Neural cell (in vitro differentiated cells): ENCODE measurements around the gene PNPLA4. TPM values are rescaled to one million over a fixed set of nuclear protein-coding genes. Genes with fewer than 3 reads are reported as not detected.

Experiments
- H2AFZ ChIP-seq: fragments of 200-600, 300-800 bp; sonication (generic), shearing (Covaris generic); 2 replicates; pipeline ENCODE4 v1.6.0; 2014; ENCODE audit warnings: low read depth, mild to moderate bottlenecking, antibody characterized with exemption, low read length, moderate library complexity
- H3F3A ChIP-seq: fragments of 200-600 bp; shearing (Covaris generic); 2 replicates; pipeline ENCODE4 v1.6.1; 2016; ENCODE audit warnings: mild to moderate bottlenecking, moderate library complexity, mixed read lengths, antibody characterized with exemption, low read length; ENCODE audit not compliant: insufficient read depth, poor library complexity, severe bottlenecking
- H3K27ac ChIP-seq: fragments of 200-600, 300-800 bp; sonication (generic), shearing (Covaris generic); 2 replicates; pipeline ENCODE4 v1.5.1; 2014; ENCODE audit warnings: mild to moderate bottlenecking, low read length, moderate library complexity
- H3K27me3 ChIP-seq: fragments of 300-800, 200-600 bp; sonication (generic), shearing (Covaris generic); 2 replicates; pipeline ENCODE4 v1.6.0; 2014; ENCODE audit warnings: mild to moderate bottlenecking, low read depth, low read length, moderate library complexity; ENCODE audit not compliant: insufficient read depth
- H3K36me3 ChIP-seq: fragments of 300-800, 200-600 bp; sonication (generic), shearing (Covaris generic); 2 replicates; pipeline ENCODE4 v1.5.1; 2014; ENCODE audit warnings: mild to moderate bottlenecking, antibody characterized with exemption, low read length, moderate library complexity; ENCODE audit not compliant: insufficient read depth
- H3K4me2 ChIP-seq: fragments of 300-800, 200-600 bp; sonication (generic), shearing (Covaris generic); 2 replicates; pipeline ENCODE4 v1.6.0; 2014; ENCODE audit warnings: mild to moderate bottlenecking, low read length
- H3K4me3 ChIP-seq: fragments of 300-800, 200-600 bp; sonication (generic), shearing (Covaris generic); 2 replicates; pipeline ENCODE4 v1.5.1; 2014; ENCODE audit warnings: mild to moderate bottlenecking, low read length, moderate library complexity
- H3K79me2 ChIP-seq: fragments of 200-600 bp; shearing (Covaris generic); replicated peaks from 2 replicates; pipeline ENCODE4 v1.6.0; 2014; ENCODE audit warnings: mild to moderate bottlenecking, low read length, moderate library complexity; ENCODE audit not compliant: insufficient read depth
- H3K9ac ChIP-seq: fragments of 300-800, 200-600 bp; sonication (generic), shearing (Covaris generic); 2 replicates; pipeline ENCODE4 v1.6.1; 2016; ENCODE audit warnings: mild to moderate bottlenecking, low read length, mixed read lengths
- H3K9me2 ChIP-seq: fragments of 200-600 bp; shearing (Covaris generic); 2 replicates; pipeline ENCODE4 v1.6.1; 2016; ENCODE audit warnings: mild to moderate bottlenecking, low read length, mixed read lengths; ENCODE audit not compliant: insufficient read depth
- H3K9me3 ChIP-seq: fragments of 200-600, 300-800 bp; sonication (generic), shearing (Covaris generic); 2 replicates; pipeline ENCODE4 v1.6.1; 2016; ENCODE audit warnings: mild to moderate bottlenecking, mixed run types, low read length, moderate library complexity, mixed read lengths
- H4K20me1 ChIP-seq: fragments of 200-600 bp; shearing (Covaris generic); 2 replicates; pipeline ENCODE4 v1.6.1; 2016; ENCODE audit warnings: mild to moderate bottlenecking, mixed run types; ENCODE audit not compliant: insufficient read depth
- EP300 ChIP-seq: fragments of 450-650 bp; conservative IDR thresholded peaks from 2 replicates; pipeline ENCODE4 v1.6.1; 2014; ENCODE audit warnings: antibody characterized with exemption, mild to moderate bottlenecking, moderate library complexity; ENCODE audit not compliant: poor library complexity, severe bottlenecking
- EZH2 ChIP-seq: fragments of 200-600, 300-800 bp; shearing (Covaris generic), sonication (generic); IDR thresholded peaks from 2 replicates; pipeline ENCODE4 v1.6.1; 2014; ENCODE audit warnings: antibody characterized with exemption, low read length, borderline replicate concordance, mild to moderate bottlenecking; ENCODE audit not compliant: insufficient read depth, poor library complexity, severe bottlenecking
- MXI1 ChIP-seq: fragments of 450-650 bp; conservative IDR thresholded peaks from 2 replicates; pipeline ENCODE4 v1.6.1; 2014; ENCODE audit warnings: antibody characterized with exemption, mild to moderate bottlenecking; ENCODE audit not compliant: poor library complexity, severe bottlenecking
- POLR2AphosphoS5 ChIP-seq: IDR thresholded peaks from 2 replicates; pipeline ENCODE4 v1.6.1; 2012
- RAD21 ChIP-seq: fragments of 450-650 bp; conservative IDR thresholded peaks from 2 replicates; pipeline ENCODE4 v1.6.1; 2014; ENCODE audit warnings: antibody characterized with exemption, mild to moderate bottlenecking, moderate library complexity
- SMC3 ChIP-seq: fragments of 450-650 bp; conservative IDR thresholded peaks from 2 replicates; pipeline ENCODE4 v1.6.1; 2014; ENCODE audit warnings: antibody characterized with exemption, mild to moderate bottlenecking, moderate library complexity; ENCODE audit not compliant: poor library complexity
- TAF1 ChIP-seq: IDR thresholded peaks from 2 replicates; pipeline ENCODE4 v1.6.1; 2012; ENCODE audit warnings: low read depth
- polyA plus RNA-seq: library from polyadenylated mRNA; depleted of rRNA; stranded (reverse); fragments of >200 nt; gene quantifications from 2 replicates; pipeline ENCODE4 v1.2.3, GENCODE V29; 2014
- TF ChIP-seq, protein P1 (sequence below): fragments of 450-650 bp; IDR thresholded peaks from 2 replicates; pipeline ENCODE4 v1.5.1; 2014; ENCODE audit warnings: antibody characterized with exemption, mild to moderate bottlenecking, moderate library complexity; ENCODE audit not compliant: poor library complexity, severe bottlenecking
- TF ChIP-seq, protein P2 (sequence below): IDR thresholded peaks from 2 replicates; pipeline ENCODE4 v1.6.1; 2012; ENCODE audit warnings: borderline replicate concordance

Gene PNPLA4
- polyA plus RNA-seq, 1 donor from 2014 or later = 2.0 TPM

DNA sequence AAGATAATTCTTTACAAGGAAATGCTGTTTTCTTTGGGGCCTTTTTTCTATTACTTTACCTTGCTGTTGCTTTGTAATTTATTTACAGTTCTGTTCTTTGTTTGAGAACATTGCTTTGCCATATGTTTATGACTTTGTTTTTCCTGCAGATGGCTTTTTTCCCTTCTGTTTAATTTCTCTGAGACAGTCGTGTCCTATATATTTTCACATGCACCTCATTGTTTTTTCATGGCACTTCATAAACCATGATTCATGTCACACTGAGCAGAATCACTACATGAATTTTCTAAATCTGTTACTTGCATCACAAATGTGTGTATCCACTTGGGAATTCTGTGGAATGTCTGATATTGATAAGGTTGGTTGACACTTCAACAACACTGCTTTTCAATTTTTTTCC is 33.0 kb upstream of the PNPLA4 start:
- no peak overlapping the region for H3K4me2 ChIP-seq
- H3K4me3 ChIP-seq = no peak overlapping the region
- H3K27me3 ChIP-seq = no peaks in the 10 kb centered on the region
- H3K27ac ChIP-seq = no peak overlapping the region
- no peak overlapping the region for H2AFZ ChIP-seq
- H3F3A ChIP-seq = no peaks in the 10 kb centered on the region
- no peaks in the 10 kb centered on the region for H3K9me3 ChIP-seq
- H3K9me2 ChIP-seq = no peaks in the 10 kb centered on the region
- TF ChIP-seq TAF1 = no peak
- no peak for TF ChIP-seq EP300
- no peak for TF ChIP-seq EZH2
- TF ChIP-seq MXI1 = no peak
- TF ChIP-seq, protein P1, sequence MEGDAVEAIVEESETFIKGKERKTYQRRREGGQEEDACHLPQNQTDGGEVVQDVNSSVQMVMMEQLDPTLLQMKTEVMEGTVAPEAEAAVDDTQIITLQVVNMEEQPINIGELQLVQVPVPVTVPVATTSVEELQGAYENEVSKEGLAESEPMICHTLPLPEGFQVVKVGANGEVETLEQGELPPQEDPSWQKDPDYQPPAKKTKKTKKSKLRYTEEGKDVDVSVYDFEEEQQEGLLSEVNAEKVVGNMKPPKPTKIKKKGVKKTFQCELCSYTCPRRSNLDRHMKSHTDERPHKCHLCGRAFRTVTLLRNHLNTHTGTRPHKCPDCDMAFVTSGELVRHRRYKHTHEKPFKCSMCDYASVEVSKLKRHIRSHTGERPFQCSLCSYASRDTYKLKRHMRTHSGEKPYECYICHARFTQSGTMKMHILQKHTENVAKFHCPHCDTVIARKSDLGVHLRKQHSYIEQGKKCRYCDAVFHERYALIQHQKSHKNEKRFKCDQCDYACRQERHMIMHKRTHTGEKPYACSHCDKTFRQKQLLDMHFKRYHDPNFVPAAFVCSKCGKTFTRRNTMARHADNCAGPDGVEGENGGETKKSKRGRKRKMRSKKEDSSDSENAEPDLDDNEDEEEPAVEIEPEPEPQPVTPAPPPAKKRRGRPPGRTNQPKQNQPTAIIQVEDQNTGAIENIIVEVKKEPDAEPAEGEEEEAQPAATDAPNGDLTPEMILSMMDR = no peak
- no peak for TF ChIP-seq POLR2AphosphoS5
- no peak for TF ChIP-seq SMC3
- no peak for TF ChIP-seq RAD21
- TF ChIP-seq, protein P2, sequence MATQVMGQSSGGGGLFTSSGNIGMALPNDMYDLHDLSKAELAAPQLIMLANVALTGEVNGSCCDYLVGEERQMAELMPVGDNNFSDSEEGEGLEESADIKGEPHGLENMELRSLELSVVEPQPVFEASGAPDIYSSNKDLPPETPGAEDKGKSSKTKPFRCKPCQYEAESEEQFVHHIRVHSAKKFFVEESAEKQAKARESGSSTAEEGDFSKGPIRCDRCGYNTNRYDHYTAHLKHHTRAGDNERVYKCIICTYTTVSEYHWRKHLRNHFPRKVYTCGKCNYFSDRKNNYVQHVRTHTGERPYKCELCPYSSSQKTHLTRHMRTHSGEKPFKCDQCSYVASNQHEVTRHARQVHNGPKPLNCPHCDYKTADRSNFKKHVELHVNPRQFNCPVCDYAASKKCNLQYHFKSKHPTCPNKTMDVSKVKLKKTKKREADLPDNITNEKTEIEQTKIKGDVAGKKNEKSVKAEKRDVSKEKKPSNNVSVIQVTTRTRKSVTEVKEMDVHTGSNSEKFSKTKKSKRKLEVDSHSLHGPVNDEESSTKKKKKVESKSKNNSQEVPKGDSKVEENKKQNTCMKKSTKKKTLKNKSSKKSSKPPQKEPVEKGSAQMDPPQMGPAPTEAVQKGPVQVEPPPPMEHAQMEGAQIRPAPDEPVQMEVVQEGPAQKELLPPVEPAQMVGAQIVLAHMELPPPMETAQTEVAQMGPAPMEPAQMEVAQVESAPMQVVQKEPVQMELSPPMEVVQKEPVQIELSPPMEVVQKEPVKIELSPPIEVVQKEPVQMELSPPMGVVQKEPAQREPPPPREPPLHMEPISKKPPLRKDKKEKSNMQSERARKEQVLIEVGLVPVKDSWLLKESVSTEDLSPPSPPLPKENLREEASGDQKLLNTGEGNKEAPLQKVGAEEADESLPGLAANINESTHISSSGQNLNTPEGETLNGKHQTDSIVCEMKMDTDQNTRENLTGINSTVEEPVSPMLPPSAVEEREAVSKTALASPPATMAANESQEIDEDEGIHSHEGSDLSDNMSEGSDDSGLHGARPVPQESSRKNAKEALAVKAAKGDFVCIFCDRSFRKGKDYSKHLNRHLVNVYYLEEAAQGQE = no peak
- H4K20me1 ChIP-seq = no peaks in the 10 kb centered on the region
- no peaks in the 10 kb centered on the region for H3K79me2 ChIP-seq
- no peak overlapping the region for H3K9ac ChIP-seq
- no peaks in the 10 kb centered on the region for H3K36me3 ChIP-seq

DNA sequence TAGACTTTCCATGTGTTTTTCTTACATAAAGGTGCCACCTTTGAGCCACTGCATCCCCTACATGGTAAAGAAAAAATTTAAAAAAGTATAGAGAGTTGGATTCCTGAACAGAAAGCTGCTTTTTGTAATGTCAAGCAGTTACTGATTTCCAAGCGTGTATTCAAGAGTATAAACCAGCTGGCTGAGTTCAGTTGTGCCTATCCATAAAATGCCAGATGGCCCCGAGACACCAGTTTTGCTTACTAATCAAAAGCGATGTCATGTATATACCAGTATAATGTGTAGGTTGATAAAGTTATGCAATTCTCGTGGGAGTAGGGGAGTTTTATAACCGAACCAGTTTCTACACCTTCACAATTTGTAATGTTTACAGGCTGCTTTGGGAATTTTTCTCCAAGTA is 26.2 kb upstream of the PNPLA4 start:
- no peak overlapping the region for H3K4me2 ChIP-seq
- H3K79me2 ChIP-seq = no peaks in the 10 kb centered on the region
- H3K9me2 ChIP-seq = no peaks in the 10 kb centered on the region
- H3K27me3 ChIP-seq = no peaks in the 10 kb centered on the region
- no peaks in the 10 kb centered on the region for H4K20me1 ChIP-seq
- no peak overlapping the region for H3K9ac ChIP-seq
- no peaks in the 10 kb centered on the region for H3K9me3 ChIP-seq
- H3K27ac ChIP-seq = no peak overlapping the region
- TF ChIP-seq EP300 = no peak
- TF ChIP-seq, protein P2 = no peak
- TF ChIP-seq, protein P1 = no peak
- no peak for TF ChIP-seq TAF1
- no peak for TF ChIP-seq RAD21
- TF ChIP-seq EZH2 = no peak
- TF ChIP-seq MXI1 = no peak
- TF ChIP-seq POLR2AphosphoS5 = no peak
- TF ChIP-seq SMC3 = no peak
- no peaks in the 10 kb centered on the region for H3K36me3 ChIP-seq
- H3K4me3 ChIP-seq = no peak overlapping the region
- no peak overlapping the region for H2AFZ ChIP-seq
- H3F3A ChIP-seq = no peaks in the 10 kb centered on the region
